Measurements from ENCODE around the gene GRID2. TPM values are rescaled to one million over a fixed set of nuclear protein-coding genes. Genes with fewer than 3 reads are reported as not detected.

Gene GRID2
- total and polyA plus RNA-seq, 2 of the 4 experiments (the other 2 are of a cell fraction) = under 0.01 TPM; not detected in 1

DNA sequence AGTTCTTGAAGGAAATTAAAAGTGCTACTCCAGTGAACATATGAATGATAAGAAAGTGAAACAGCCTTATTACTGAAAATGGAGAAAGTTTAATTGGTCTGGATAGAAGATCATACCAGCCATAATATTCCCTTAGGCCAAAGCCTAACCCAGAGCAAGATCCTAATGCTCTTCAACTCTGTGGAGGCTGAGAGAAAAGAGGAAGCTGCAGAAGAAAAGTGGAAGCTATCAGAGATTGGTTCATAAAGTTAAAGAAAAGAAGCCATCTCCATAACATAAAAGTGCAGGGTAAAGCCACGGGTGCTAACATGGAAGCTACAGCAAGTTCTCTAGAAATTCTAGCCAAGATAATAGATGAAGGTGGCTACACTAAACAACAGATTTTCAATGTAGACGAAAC, 1439.3 kb downstream of the GRID2 start:
- no peaks in the 10 kb centered on the region for H3K36me3 ChIP-seq (ENCODE audit: control insufficient read depth, insufficient read depth, low read length)
- H3K27ac ChIP-seq (ENCODE audit: insufficient read depth, low read length) = no peak overlapping the region
- H2BK120ac ChIP-seq (ENCODE audit: low read depth, low read length) = no peak overlapping the region
- CTCF ChIA-PET = no interaction called here
- H3K9me1 ChIP-seq (ENCODE audit: insufficient read depth, low read length) = no peaks in the 10 kb centered on the region
- H2BK20ac ChIP-seq (ENCODE audit: low read depth, low read length) = no peak overlapping the region
- BruUV-seq (replicated peaks) = no TSS peak
- no peak overlapping the region for H2AFZ ChIP-seq (replicated peaks; ENCODE audit: low read length, poor library complexity)
- TF ChIP-seq MAFK (IDR thresholded peaks at IDR 0.05; ENCODE audit: low read depth, low read length) = no peak
- TF ChIP-seq, protein P1, sequence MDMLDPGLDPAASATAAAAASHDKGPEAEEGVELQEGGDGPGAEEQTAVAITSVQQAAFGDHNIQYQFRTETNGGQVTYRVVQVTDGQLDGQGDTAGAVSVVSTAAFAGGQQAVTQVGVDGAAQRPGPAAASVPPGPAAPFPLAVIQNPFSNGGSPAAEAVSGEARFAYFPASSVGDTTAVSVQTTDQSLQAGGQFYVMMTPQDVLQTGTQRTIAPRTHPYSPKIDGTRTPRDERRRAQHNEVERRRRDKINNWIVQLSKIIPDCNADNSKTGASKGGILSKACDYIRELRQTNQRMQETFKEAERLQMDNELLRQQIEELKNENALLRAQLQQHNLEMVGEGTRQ (IDR thresholded peaks at IDR 0.05; ENCODE audit: low read depth, low read length) = no peak
- TF ChIP-seq RCOR1 (IDR thresholded peaks at IDR 0.05; ENCODE audit: insufficient replicate concordance, low read length) = no peak
- no peak for TF ChIP-seq POLR2A (IDR thresholded peaks at IDR 0.05; ENCODE audit: low read depth, low read length)
- TF ChIP-seq CHD1 (IDR thresholded peaks at IDR 0.05; ENCODE audit: low read depth, low read length) = no peak
- no peak for TF ChIP-seq NFE2L2 (IDR thresholded peaks at IDR 0.05; ENCODE audit: low read depth, low read length)
- no peak for TF ChIP-seq BHLHE40 (IDR thresholded peaks at IDR 0.05; ENCODE audit: low read depth, low read length)
- TF ChIP-seq MXI1 (IDR thresholded peaks at IDR 0.05; ENCODE audit: borderline replicate concordance, low read depth, low read length) = no peak
- TF ChIP-seq, protein P2, sequence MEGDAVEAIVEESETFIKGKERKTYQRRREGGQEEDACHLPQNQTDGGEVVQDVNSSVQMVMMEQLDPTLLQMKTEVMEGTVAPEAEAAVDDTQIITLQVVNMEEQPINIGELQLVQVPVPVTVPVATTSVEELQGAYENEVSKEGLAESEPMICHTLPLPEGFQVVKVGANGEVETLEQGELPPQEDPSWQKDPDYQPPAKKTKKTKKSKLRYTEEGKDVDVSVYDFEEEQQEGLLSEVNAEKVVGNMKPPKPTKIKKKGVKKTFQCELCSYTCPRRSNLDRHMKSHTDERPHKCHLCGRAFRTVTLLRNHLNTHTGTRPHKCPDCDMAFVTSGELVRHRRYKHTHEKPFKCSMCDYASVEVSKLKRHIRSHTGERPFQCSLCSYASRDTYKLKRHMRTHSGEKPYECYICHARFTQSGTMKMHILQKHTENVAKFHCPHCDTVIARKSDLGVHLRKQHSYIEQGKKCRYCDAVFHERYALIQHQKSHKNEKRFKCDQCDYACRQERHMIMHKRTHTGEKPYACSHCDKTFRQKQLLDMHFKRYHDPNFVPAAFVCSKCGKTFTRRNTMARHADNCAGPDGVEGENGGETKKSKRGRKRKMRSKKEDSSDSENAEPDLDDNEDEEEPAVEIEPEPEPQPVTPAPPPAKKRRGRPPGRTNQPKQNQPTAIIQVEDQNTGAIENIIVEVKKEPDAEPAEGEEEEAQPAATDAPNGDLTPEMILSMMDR (conservative IDR thresholded peaks at IDR 0.05; ENCODE audit: low read depth, low read length) = no peak
- TF ChIP-seq RAD21 (IDR thresholded peaks at IDR 0.05; ENCODE audit: low read length) = no peak
- no peak for TF ChIP-seq RFX5 (IDR thresholded peaks at IDR 0.05; ENCODE audit: low read depth, low read length)
- TF ChIP-seq FOS (IDR thresholded peaks at IDR 0.05; ENCODE audit: low read depth, low read length) = no peak
- TF ChIP-seq SMC3 (IDR thresholded peaks at IDR 0.05; ENCODE audit: low read depth, low read length) = no peak
- TF ChIP-seq, protein P3, sequence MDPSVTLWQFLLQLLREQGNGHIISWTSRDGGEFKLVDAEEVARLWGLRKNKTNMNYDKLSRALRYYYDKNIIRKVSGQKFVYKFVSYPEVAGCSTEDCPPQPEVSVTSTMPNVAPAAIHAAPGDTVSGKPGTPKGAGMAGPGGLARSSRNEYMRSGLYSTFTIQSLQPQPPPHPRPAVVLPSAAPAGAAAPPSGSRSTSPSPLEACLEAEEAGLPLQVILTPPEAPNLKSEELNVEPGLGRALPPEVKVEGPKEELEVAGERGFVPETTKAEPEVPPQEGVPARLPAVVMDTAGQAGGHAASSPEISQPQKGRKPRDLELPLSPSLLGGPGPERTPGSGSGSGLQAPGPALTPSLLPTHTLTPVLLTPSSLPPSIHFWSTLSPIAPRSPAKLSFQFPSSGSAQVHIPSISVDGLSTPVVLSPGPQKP (IDR thresholded peaks at IDR 0.05; ENCODE audit: borderline replicate concordance, low read depth, low read length) = no peak
- no peak for TF ChIP-seq MAZ (IDR thresholded peaks at IDR 0.05; ENCODE audit: borderline replicate concordance, low read depth, low read length)
- DNase-seq (no peak), ATAC-seq (ENCODE audit: low read depth) (no peak)
- H3K9ac ChIP-seq (ENCODE audit: low read depth, low read length) = no peak overlapping the region
- POLR2A ChIA-PET (ENCODE audit: unreplicated experiment) = no interaction called here
- in situ Hi-C loops (cut with MboI; ENCODE audit: low sequenced_read_pairs) (no loop called here), intact Hi-C loops (cut with micrococcal nuclease) (no loop called here), dilution Hi-C loops (cut with HindIII; ENCODE audit: low sequenced_read_pairs, unreplicated experiment) (no loop called here)
- H3K9me3 ChIP-seq (ENCODE audit: control insufficient read depth, insufficient read depth, low read length) = no peaks in the 10 kb centered on the region
- H2BK5ac ChIP-seq (ENCODE audit: low read depth, low read length, poor library complexity, severe bottlenecking) = no peak overlapping the region
- no peak overlapping the region for H3K4ac ChIP-seq (ENCODE audit: low read depth, low read length)
- no peak overlapping the region for H2AK5ac ChIP-seq (ENCODE audit: low read depth, low read length)
- no peaks in the 10 kb centered on the region for H3K27me3 ChIP-seq (ENCODE audit: control insufficient read depth, insufficient read depth, low read length)
- no peak overlapping the region for H4K5ac ChIP-seq (ENCODE audit: low read depth, low read length)
- H4K8ac ChIP-seq (ENCODE audit: low read depth in 2 of 2, low read length in 2 of 2) = no peak overlapping the region
- no peak overlapping the region for H2AK9ac ChIP-seq (replicated peaks; ENCODE audit: low read depth, low read length, poor library complexity)
- H2BK15ac ChIP-seq (ENCODE audit: low read depth, low read length) = no peak overlapping the region
- H3K23ac ChIP-seq (ENCODE audit: low read depth, low read length) = no peak overlapping the region
- H3K4me2 ChIP-seq (ENCODE audit: low read depth, low read length) = no peak overlapping the region
- no peak overlapping the region for H3K14ac ChIP-seq (replicated peaks; ENCODE audit: low read depth, low read length)
- H3K79me1 ChIP-seq (ENCODE audit: low read depth in 1 of 2, low read length in 2 of 2) = no peaks in the 10 kb centered on the region
- no peaks in the 10 kb centered on the region for H3K4me1 ChIP-seq (ENCODE audit: control insufficient read depth, insufficient read depth, low read length)
- H3K18ac ChIP-seq (ENCODE audit: low read depth, low read length) = no peak overlapping the region
- no peak overlapping the region for H4K91ac ChIP-seq (ENCODE audit: insufficient read depth, low read depth, low read length)
- no peak overlapping the region for H3K56ac ChIP-seq (ENCODE audit: extremely low read depth, insufficient read depth, low read length)
- H4K20me1 ChIP-seq (ENCODE audit: insufficient read depth, low read length) = no peaks in the 10 kb centered on the region
- H3K4me3 ChIP-seq (ENCODE audit: insufficient read depth, low read depth, low read length) = no peak overlapping the region
- no CpG with 5 or more reads among the region's 2 CpGs for whole genome bisulfite sequencing, 2 experiments (ENCODE audit: extremely low coverage in 2 of 2, insufficient read length in 1 of 2)
